ENCODE data around the gene MAT1A. TPM values are rescaled to one million over a fixed set of nuclear protein-coding genes. Genes with fewer than 3 reads are reported as not detected.

Gene MAT1A
- total and polyA plus RNA-seq, 2 experiments from 2014 or later: 0.97 to 8.0 TPM

DNA sequence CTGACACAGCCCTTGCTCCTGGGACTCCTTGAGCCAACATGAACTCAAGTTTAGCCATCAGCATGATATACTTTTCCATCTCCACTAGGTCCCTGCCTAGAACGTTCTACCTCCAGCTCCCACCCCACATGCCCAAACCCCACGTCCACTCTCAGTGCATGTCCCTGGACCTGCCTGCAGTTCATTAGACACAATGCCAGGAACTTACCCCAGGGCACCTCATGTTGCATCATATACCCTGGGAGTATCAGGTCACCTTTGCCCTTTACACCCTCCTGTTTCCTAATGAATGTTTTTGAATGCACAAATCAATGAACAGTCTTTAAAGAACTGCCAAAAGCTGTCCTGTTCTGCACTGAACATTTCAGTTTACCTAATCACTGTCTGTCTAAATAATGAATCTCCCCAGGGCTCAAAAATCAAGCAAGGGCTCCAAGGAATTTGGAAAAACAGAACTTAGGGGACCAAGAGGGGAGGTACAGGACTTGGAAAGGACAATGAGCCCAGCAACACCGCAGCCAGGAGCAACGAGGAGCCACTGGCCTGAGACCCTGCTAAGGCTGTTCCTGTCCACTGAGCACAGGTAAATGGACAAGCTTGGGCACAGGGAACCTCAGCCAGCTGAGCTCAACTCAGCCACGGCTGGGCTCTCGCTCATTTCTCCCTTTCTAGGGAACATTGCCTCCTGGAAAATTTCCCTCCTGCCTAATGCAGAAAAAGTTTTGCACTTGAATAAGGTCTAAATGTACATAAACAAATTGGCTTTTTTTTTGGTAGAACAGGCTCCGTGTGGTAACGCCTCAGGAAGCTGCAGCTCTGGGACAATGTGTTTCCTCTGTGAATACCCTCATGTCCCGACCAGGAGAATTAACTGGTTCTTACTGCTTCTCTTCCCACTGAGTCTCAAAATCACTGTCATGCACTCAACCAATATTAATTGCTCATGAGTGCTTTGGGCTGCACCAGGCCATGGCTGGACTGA is 7.4 kb downstream of the MAT1A start:
- H3K4me1 Mint-ChIP-seq: peaks cover 10% of the 10 kb centered on the region
- H3K27ac ChIP-seq (ENCODE audit: low read depth): no peak overlapping the region
- no peak overlapping the region for H3K4me3 Mint-ChIP-seq
- H4K20me1 ChIP-seq (replicated peaks; ENCODE audit: insufficient read depth): no peaks in the 10 kb centered on the region
- H3K27me3 Mint-ChIP-seq (ENCODE audit: insufficient read depth, low read depth, poor library complexity): peaks cover 8% of the 10 kb centered on the region
- no peak overlapping the region for H3K4me2 ChIP-seq
- DNase-seq (ENCODE audit: low spot score) (no peak), ATAC-seq (no peak)
- no peaks in the 10 kb centered on the region for H3K36me3 Mint-ChIP-seq (ENCODE audit: low read depth)
- H2AFZ ChIP-seq: 0 out of 2 replicates have a peak overlapping the region, but pooled peaks have one; percentile 24
- no peaks in the 10 kb centered on the region for H3K27me3 ChIP-seq (ENCODE audit: insufficient read depth)
- TF ChIP-seq ZNF114 (CRISPR knock-in tag; IDR thresholded peaks at IDR 0.05) (no peak), JUNB (IDR thresholded peaks at IDR 0.05; ENCODE audit: unreplicated experiment) (no peak), EZH2 (IDR thresholded peaks at IDR 0.05; ENCODE audit: low read depth, unreplicated experiment) (no peak), ZNF331 (CRISPR knock-in tag; IDR thresholded peaks at IDR 0.05; ENCODE audit: low read depth) (no peak), CREB1 (CRISPR knock-in tag; IDR thresholded peaks at IDR 0.05; ENCODE audit: low read depth) (no peak), NANOG (IDR thresholded peaks at IDR 0.05; ENCODE audit: borderline replicate concordance) (no peak)
- TF ChIP-seq, protein P1, sequence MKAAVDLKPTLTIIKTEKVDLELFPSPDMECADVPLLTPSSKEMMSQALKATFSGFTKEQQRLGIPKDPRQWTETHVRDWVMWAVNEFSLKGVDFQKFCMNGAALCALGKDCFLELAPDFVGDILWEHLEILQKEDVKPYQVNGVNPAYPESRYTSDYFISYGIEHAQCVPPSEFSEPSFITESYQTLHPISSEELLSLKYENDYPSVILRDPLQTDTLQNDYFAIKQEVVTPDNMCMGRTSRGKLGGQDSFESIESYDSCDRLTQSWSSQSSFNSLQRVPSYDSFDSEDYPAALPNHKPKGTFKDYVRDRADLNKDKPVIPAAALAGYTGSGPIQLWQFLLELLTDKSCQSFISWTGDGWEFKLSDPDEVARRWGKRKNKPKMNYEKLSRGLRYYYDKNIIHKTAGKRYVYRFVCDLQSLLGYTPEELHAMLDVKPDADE (IDR thresholded peaks at IDR 0.05): no peak
- TF ChIP-seq, protein P2, sequence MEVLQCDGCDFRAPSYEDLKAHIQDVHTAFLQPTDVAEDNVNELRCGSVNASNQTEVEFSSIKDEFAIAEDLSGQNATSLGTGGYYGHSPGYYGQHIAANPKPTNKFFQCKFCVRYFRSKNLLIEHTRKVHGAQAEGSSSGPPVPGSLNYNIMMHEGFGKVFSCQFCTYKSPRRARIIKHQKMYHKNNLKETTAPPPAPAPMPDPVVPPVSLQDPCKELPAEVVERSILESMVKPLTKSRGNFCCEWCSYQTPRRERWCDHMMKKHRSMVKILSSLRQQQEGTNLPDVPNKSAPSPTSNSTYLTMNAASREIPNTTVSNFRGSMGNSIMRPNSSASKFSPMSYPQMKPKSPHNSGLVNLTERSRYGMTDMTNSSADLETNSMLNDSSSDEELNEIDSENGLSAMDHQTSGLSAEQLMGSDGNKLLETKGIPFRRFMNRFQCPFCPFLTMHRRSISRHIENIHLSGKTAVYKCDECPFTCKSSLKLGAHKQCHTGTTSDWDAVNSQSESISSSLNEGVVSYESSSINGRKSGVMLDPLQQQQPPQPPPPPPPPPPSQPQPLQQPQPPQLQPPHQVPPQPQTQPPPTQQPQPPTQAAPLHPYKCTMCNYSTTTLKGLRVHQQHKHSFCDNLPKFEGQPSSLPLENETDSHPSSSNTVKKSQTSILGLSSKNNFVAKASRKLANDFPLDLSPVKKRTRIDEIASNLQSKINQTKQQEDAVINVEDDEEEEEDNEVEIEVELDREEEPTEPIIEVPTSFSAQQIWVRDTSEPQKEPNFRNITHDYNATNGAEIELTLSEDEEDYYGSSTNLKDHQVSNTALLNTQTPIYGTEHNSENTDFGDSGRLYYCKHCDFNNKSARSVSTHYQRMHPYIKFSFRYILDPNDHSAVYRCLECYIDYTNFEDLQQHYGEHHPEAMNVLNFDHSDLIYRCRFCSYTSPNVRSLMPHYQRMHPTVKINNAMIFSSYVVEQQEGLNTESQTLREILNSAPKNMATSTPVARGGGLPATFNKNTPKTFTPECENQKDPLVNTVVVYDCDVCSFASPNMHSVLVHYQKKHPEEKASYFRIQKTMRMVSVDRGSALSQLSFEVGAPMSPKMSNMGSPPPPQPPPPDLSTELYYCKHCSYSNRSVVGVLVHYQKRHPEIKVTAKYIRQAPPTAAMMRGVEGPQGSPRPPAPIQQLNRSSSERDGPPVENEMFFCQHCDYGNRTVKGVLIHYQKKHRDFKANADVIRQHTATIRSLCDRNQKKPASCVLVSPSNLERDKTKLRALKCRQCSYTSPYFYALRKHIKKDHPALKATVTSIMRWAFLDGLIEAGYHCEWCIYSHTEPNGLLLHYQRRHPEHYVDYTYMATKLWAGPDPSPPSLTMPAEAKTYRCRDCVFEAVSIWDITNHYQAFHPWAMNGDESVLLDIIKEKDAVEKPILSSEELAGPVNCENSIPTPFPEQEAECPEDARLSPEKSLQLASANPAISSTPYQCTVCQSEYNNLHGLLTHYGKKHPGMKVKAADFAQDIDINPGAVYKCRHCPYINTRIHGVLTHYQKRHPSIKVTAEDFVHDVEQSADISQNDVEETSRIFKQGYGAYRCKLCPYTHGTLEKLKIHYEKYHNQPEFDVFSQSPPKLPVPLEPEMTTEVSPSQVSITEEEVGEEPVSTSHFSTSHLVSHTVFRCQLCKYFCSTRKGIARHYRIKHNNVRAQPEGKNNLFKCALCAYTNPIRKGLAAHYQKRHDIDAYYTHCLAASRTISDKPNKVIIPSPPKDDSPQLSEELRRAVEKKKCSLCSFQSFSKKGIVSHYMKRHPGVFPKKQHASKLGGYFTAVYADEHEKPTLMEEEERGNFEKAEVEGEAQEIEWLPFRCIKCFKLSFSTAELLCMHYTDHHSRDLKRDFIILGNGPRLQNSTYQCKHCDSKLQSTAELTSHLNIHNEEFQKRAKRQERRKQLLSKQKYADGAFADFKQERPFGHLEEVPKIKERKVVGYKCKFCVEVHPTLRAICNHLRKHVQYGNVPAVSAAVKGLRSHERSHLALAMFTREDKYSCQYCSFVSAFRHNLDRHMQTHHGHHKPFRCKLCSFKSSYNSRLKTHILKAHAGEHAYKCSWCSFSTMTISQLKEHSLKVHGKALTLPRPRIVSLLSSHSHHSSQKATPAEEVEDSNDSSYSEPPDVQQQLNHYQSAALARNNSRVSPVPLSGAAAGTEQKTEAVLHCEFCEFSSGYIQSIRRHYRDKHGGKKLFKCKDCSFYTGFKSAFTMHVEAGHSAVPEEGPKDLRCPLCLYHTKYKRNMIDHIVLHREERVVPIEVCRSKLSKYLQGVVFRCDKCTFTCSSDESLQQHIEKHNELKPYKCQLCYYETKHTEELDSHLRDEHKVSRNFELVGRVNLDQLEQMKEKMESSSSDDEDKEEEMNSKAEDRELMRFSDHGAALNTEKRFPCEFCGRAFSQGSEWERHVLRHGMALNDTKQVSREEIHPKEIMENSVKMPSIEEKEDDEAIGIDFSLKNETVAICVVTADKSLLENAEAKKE (CRISPR knock-in tag; IDR thresholded peaks at IDR 0.05): no peak
- H3K4me3 ChIP-seq: no peak overlapping the region
- 0 out of 2 replicates have a peak, but pooled peaks cover 5% of the 10 kb centered on the region for H3K4me1 ChIP-seq (ENCODE audit: insufficient read depth)
- no peaks in the 10 kb centered on the region for H3K9me3 Mint-ChIP-seq
- peak overlapping the region; percentile 9; the same call in 1 of the 2 replicates for H3K27ac Mint-ChIP-seq
- no peaks in the 10 kb centered on the region for H3K36me3 ChIP-seq (ENCODE audit: insufficient read depth)
- H3F3A ChIP-seq (replicated peaks; ENCODE audit: low read depth): no peaks in the 10 kb centered on the region
- no peaks in the 10 kb centered on the region for H3K9me2 ChIP-seq (ENCODE audit: insufficient read depth)
- H3K79me2 ChIP-seq (replicated peaks; ENCODE audit: insufficient read depth): no peaks in the 10 kb centered on the region
